NCI-H345 (cell line): Measurements from ENCODE around the gene SLC30A3.

ENCODE experiments used
- DNase-seq: peaks from one replicate; lab custom pipeline; 2025; lab: John Stamatoyannopoulos, UW

Gene SLC30A3

GRCh38 chr2:27203741-27204140 lies 59.1 kb downstream of the SLC30A3 start:
- DNase-seq = no peak
